Measurements from ENCODE around the gene ADAMTS16. TPM values are rescaled to one million over a fixed set of nuclear protein-coding genes. Genes with fewer than 3 reads are reported as not detected.
A peak's percentile ranks its signal among the peaks of the same experiment; 100 is the strongest.

Gene ADAMTS16
- total and polyA plus RNA-seq, 9 of the 15 experiments (the other 6 are each of a cell fraction or from before 2014, with no cell fraction given) = not detected

DNA sequence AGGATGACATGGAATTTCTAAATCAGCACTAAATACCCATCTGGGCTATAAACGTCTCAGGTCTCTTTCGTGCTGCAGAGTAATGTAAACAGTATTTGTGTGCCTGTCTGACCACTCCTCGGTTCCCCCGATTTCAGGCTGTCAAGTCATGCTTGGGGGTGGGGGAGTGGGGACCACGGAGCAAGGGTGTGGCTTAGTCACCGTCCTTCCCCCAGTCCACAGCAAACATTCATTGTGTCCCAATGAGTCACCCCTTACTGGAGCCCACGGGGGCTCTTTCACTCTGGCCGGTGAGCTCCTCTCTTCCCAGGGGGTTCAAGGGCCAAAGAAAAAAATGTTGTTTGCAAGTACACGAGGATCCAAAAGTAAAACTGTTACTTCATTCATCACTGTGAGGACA, 210.0 kb downstream of the ADAMTS16 start:
- Histone ChIP-seq H3K9me3 (replicated peaks; ENCODE audit: control insufficient read depth, insufficient read depth, low read depth, low read length) (peaks cover 2% of the 10 kb centered on the region; the same call in 1 of the 2 replicates), H3K27me3 (ENCODE audit: control insufficient read depth in 2 of 2, insufficient read depth in 2 of 2, low read length in 2 of 2) (peaks cover 0 to 14% of the 10 kb centered on the region in 2 experiments; a peak in 1 of 5 replicates), H3K9me1 (ENCODE audit: control insufficient read depth, insufficient read depth, low read length) (no peaks in the 10 kb centered on the region), H2AFZ (ENCODE audit: low read depth, low read length) (peak overlapping the region; percentile 11; the same call in 1 of the 2 replicates), H3K4me2 (ENCODE audit: insufficient read depth, low read length) (peak overlapping the region; percentile 26; the same call in 1 of the 2 replicates), H4K20me1 (replicated peaks; ENCODE audit: control insufficient read depth, insufficient read depth, low read length) (no peaks in the 10 kb centered on the region), H3K36me3 (ENCODE audit: control insufficient read depth, insufficient read depth, low read length) (no peaks in the 10 kb centered on the region), H3K4me3 (no peak overlapping the region), H3K9ac (ENCODE audit: insufficient read depth in 1 of 2, low read depth in 2 of 2, low read length in 2 of 2) (no peak overlapping the region), H3K4me1 (replicated peaks in 1 of 2; ENCODE audit: control insufficient read depth in 2 of 2, insufficient read depth in 2 of 2, low read length in 2 of 2) (peaks cover 0 to 28% of the 10 kb centered on the region in 2 experiments; a peak in 3 of 5 replicates), H3K27ac (ENCODE audit: extremely low read depth, low read depth, low read length) (peak overlapping the region; percentile 19; the same call in 2 of the 3 replicates), H3K79me2 (ENCODE audit: control insufficient read depth, insufficient read depth, low read length) (no peaks in the 10 kb centered on the region)
- DNase-seq (ENCODE audit: extremely low read depth in 1 of 4, low spot score in 3 of 4) = peak; percentile 39 to 63 (median 46)
- peak; percentile 84 for FAIRE-seq
- ChIA-PET CTCF (ENCODE audit: low intra/inter-chr PET ratio) (no interaction called here), POLR2A (interaction anchor here (0.5 to 1.0 kb wide), 2 partner anchors 15 to 1065 kb away, joined by 3 read pairs; no protein-coding TSS in a partner anchor)
- peak; percentile 70 for ATAC-seq
- no TSS peak for BruUV-seq (replicated peaks)
- in situ Hi-C loops (cut with MboI) (no loop called here), intact Hi-C loops (cut with micrococcal nuclease) (no loop called here)
- 1% methylated on average over 9 of the region's 9 CpGs for WGBS (ENCODE audit: insufficient coverage, low coverage, missing lambda C conversion rate)
- TF ChIP-seq, protein P1, sequence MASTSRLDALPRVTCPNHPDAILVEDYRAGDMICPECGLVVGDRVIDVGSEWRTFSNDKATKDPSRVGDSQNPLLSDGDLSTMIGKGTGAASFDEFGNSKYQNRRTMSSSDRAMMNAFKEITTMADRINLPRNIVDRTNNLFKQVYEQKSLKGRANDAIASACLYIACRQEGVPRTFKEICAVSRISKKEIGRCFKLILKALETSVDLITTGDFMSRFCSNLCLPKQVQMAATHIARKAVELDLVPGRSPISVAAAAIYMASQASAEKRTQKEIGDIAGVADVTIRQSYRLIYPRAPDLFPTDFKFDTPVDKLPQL (IDR thresholded peaks at IDR 0.05; ENCODE audit: extremely low read depth, insufficient read length) = no peak
- TF ChIP-seq MEIS2 (IDR thresholded peaks at IDR 0.05; ENCODE audit: partially characterized antibody) (no peak), MAFG (tag; conservative IDR thresholded peaks at IDR 0.05) (peak; percentile 47; the same call in 1 of the 2 replicates), ZSCAN32 (CRISPR knock-in tag; IDR thresholded peaks at IDR 0.05) (no peak), MEF2D (tag; conservative IDR thresholded peaks at IDR 0.05; ENCODE audit: low read depth) (no peak), GABPB2 (CRISPR knock-in tag; conservative IDR thresholded peaks at IDR 0.05) (no peak), MCM3 (IDR thresholded peaks at IDR 0.05) (no peak), EP300 (IDR thresholded peaks at IDR 0.05; ENCODE audit: low read length) (0 out of 2 replicates have a peak, but pooled peaks have one; percentile 8), NFE2 (IDR thresholded peaks at IDR 0.05; ENCODE audit: low read depth) (peak; percentile 76), MEF2A (IDR thresholded peaks at IDR 0.05; ENCODE audit: control insufficient read depth, low read depth, low read length) (no peak), CBX2 (IDR thresholded peaks at IDR 0.05; ENCODE audit: insufficient read depth, low read length, poor library complexity, severe bottlenecking) (no peak), SMARCA4 (IDR thresholded peaks at IDR 0.05) (peak; percentile 60; the same call in 1 of the 2 replicates), HDAC1 (IDR thresholded peaks at IDR 0.05) (no peak), CCAR2 (IDR thresholded peaks at IDR 0.05; ENCODE audit: low read depth, low read length) (no peak), C11orf30 (IDR thresholded peaks at IDR 0.05; ENCODE audit: low read depth) (peak; percentile 49; the same call in 1 of the 2 replicates), POLR2A (conservative IDR thresholded peaks at IDR 0.05) (no peak), SMAD3 (CRISPR knock-in tag; conservative IDR thresholded peaks at IDR 0.05) (no peak)
- TF ChIP-seq, protein P2, sequence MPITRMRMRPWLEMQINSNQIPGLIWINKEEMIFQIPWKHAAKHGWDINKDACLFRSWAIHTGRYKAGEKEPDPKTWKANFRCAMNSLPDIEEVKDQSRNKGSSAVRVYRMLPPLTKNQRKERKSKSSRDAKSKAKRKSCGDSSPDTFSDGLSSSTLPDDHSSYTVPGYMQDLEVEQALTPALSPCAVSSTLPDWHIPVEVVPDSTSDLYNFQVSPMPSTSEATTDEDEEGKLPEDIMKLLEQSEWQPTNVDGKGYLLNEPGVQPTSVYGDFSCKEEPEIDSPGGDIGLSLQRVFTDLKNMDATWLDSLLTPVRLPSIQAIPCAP (CRISPR knock-in tag; IDR thresholded peaks at IDR 0.05; ENCODE audit: borderline replicate concordance) = no peak
- TF ChIP-seq, protein P3, sequence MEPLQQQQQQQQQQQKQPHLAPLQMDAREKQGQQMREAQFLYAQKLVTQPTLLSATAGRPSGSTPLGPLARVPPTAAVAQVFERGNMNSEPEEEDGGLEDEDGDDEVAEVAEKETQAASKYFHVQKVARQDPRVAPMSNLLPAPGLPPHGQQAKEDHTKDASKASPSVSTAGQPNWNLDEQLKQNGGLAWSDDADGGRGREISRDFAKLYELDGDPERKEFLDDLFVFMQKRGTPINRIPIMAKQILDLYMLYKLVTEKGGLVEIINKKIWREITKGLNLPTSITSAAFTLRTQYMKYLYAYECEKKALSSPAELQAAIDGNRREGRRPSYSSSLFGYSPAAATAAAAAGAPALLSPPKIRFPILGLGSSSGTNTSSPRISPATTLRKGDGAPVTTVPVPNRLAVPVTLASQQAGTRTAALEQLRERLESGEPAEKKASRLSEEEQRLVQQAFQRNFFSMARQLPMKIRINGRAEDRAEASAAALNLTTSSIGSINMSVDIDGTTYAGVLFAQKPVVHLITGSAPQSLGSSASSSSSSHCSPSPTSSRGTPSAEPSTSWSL (CRISPR knock-in tag; IDR thresholded peaks at IDR 0.05; ENCODE audit: borderline replicate concordance) = no peak
- TF ChIP-seq, protein P4, sequence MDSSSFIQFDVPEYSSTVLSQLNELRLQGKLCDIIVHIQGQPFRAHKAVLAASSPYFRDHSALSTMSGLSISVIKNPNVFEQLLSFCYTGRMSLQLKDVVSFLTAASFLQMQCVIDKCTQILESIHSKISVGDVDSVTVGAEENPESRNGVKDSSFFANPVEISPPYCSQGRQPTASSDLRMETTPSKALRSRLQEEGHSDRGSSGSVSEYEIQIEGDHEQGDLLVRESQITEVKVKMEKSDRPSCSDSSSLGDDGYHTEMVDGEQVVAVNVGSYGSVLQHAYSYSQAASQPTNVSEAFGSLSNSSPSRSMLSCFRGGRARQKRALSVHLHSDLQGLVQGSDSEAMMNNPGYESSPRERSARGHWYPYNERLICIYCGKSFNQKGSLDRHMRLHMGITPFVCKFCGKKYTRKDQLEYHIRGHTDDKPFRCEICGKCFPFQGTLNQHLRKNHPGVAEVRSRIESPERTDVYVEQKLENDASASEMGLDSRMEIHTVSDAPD (CRISPR knock-in tag; IDR thresholded peaks at IDR 0.05) = no peak
